Stimulated activated CD4-positive, alpha-beta T cell treated with anti-CD3 and anti-CD28 coated beads, TNF-alpha, amount 100 ng/mL, for 1 hour (primary cell): ENCODE measurements around the gene EPHB3.
"Not testable (repeated sequence)": the region's sequence is repeated elsewhere in the genome, so short reads cannot be mapped to it uniquely, and the experiment has no call there.

ENCODE experiments used
- DNase-seq, 3 donors: peaks; one replicate each; pipeline ENCODE4 v3.0.0-alpha.2; 2020; ENCODE audit warnings: low read depth in 3 of 3, low spot score in 1 of 3

EPHB3 gene

DNA sequence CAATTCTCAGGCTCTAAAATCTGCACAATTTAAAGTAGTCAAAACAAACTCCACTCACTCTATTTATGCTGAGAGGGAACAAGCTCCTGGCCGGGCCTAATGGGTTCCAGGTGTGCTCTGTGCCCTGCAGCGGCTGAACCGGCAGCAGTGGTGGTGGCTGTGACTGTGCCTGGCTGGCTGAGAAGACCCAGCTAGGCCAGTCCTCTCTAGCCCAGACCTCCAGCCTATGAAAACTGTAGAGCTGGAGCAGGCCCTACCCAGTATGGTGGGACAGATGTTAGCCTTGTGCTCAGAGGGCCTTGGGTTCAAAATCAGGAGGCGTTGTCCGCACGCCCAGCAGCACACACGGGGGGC lies 37.0 kb downstream of the EPHB3 start:
- DNase-seq: no peak

DNA sequence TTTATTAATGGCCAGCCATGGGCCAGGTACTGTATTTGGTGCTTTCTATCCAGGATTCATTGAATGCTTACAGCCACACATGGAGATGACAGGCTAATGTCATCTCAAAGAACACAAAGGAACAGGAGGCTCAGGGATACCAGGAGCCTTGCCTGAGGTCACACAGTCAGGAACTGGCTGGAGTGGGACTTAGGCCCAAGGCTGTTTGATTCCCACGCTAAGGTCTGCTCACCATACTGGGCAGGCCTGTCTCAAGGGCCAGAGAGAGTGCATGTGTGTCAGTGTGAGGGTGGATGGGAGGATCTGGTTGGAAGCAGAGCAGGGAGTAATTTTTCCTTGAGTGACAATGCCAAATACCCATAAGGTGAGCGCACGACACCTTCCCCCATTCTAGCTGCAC lies 37.6 kb downstream of the EPHB3 start:
- no peak for DNase-seq

DNA sequence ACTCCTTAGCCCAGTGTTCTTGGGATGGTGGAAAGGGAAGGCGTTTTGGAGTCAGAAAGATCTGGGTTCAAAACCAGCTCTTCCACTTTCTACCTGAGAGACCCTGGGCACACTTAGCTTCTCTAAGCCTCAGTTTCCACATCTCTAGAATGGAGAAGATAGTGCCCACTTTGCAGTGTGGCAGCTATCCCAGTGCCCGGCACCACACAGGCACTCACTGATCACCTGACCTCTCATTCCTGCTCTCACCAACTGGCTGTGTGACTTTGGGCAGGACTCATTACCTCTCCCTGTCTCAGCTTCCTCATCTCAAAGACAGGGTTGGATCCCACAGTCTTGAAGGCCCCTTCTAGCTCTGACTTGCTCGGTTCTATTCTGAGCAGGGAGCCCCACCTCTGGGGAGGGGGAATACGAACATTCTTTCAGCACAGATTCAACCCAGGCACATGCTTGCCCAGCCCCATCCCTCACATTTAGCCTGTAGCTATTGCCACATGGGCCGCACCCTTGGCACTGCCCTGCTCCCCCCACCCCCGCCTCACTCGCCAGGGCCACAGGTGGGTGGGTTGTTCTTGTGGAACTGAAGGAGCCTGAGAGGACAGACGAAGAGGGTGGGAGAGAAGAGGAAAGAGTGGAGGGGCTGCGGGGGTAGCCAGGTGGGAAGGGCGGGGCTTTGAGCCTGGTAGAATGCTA lies 39.2 kb downstream of the EPHB3 start:
- DNase-seq: no peak

DNA sequence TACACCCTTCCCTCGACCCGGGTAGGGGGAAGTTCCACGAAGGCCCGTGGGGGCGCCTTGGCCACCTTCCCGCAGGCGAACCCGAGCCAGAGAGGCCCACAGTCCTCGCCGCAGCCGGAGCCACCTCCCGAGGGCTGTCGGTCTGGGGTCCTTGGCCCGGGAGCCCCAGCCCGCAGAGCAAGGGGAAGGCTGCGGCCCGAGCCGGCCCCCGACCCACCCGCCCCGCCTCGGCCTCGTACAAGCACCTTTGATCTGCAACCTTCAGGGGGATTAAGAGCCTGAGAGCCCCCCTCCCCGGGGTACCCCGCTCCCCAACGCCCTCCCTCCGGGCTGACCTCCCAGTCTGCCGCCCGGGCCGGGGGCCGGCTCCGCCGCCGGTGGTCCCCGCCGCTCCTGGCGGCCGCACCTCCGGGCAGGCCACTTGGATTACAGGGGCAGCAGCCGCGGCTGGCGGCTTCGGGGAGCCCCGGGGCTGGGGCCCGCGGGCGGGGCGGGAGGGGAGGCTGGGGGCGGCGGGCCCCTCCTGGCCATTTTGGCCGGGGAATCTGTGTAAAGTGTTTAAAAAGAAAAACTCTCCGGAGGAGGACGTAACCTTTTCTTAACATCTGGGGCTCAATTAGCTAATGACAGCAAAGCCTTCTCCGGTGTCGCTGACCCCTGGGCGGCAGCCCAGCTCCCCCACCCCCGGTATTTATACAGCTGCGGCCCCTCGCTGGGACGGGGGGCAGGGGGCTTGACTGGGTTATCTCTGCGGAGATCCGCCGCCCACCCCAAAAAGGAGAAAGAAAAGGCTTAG lies 40.2 kb downstream of the EPHB3 start:
- DNase-seq: no peak

- no peak for DNase-seq
These were observed 41.0 kb downstream of the EPHB3 start for GRCh38 chr3:184602372-184603150.

DNA sequence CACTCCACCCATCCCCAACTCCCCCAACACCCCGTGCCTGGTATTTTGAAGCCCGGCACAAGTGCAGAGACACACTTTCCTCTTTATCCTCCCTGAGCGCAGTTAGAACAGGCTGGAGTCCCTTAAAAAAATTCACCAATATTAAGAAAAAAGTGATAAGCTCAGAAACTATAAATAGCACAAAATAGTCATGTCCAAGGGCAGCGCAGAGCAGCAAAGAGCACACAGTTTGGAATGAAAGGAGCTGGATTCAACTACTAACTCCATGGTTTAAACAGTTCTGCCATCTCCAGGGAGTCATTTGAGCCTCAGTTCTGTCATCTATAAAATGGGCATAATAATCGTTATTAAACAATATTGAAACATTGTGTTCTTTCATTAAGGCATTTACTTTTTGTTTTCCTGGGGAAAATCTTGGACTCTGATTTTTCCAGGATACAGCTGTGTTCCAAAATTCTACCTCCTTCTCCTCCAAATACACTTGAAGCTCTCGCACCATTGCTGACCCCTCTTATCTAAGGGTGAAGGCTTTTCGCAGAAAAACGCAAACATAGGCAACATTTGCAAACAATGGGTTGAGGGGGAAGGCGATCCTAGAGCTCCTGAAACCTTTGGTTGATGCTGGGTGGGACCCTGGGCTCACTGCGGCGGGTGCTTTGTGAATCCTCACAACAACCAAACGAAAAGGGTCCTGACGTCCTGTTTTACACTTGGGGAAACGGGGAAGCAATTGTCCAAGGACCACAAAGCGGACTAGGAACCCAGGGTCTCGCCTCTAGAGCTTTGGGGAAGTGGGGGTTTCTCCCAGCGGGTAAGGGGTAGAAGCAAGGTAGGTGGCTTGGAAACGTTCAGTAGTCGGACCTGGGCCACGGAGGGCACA lies 41.8 kb downstream of the EPHB3 start:
- DNase-seq: no peak

- DNase-seq: no peak
These were observed 42.5 kb downstream of the EPHB3 start for GRCh38 chr3:184604039-184604601.

DNA sequence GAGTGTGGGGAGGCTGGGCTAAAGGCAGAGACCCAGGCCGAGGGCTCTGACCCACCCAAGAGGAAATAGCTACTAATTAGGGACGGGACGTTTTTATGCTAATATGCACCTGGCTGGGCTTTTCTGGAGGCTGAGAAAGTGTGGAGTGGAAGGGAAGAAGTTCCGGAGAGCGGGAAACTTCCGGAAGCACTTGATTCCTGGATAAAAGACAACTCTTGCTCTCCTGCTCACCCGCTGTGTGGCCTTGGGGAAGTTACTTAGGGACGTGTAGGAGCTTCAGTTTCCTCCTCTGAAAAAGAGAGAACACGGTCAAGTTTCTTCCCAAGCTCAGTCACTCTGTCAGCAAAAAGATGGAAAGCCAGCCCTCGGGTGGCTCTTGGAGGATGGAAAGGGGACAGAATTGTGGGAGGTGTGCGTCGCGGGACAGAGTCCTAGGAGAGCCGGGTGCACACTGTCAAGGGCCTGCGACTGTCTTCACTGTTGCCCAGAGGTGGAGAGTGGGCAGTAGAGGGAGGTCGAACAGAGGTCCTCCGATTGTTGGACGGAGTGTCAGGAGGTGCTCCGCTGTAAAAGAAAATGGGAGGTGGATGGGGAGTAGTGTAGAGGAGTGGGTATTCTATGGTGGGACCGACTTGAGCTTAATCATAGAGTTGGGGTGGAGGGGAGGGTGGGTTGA lies 43.2 kb downstream of the EPHB3 start:
- DNase-seq: no peak

DNA sequence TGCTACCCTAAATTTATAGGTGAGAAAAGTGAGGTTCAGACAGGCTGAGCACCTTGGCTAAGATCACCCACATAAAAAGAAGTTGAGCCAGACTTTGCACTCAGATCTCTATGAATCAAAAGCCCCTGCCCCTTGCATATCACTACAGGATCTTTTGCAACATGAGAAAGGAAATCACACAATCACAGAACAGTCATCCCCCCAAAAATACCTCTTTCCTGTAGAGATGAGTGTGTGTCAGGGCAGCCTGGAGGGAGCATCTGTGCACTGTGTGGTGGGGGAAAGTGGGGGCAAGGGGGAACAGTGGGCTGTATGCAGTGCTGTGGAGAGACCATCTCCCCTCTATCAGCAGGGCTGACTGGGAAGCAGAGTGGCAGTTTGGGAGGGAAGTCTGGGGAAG lies 46.6 kb downstream of the EPHB3 start:
- no peak for DNase-seq

- no peak for DNase-seq
These were observed 48.1 kb downstream of the EPHB3 start for GRCh38 chr3:184609476-184610244.

- no peak for DNase-seq
These were observed 48.8 kb downstream of the EPHB3 start for GRCh38 chr3:184610245-184610871.

GRCh38 chr3:184611607-184612281 lies 50.2 kb downstream of the EPHB3 start:
- DNase-seq: no peak

GRCh38 chr3:184615396-184615795 lies 53.8 kb downstream of the EPHB3 start:
- no peak for DNase-seq

DNA sequence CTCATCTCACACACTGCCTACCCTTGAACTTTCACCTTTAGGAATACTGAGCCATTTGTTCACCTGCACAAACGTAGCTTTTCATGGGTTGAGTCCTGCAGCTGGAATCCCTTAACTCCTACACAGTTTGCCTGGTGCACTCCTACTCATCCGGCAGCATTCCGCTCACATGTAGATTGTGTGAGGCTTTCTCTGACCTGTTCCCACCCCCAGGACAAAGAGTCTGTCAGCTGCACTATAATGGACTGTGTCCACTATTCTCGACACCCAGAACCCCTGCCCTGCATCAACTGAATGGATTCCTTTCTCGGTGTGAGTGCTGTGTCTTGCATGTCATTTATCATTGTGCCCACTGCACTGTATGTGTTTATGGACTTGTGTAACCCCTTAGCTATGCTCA lies 54.9 kb downstream of the EPHB3 start:
- no peak for DNase-seq

- DNase-seq: not testable (repeated sequence)
These were observed 55.7 kb downstream of the EPHB3 start for GRCh38 chr3:184617306-184617705.

- no peak for DNase-seq
These were observed 57.2 kb downstream of the EPHB3 start for GRCh38 chr3:184618811-184619210.

DNA sequence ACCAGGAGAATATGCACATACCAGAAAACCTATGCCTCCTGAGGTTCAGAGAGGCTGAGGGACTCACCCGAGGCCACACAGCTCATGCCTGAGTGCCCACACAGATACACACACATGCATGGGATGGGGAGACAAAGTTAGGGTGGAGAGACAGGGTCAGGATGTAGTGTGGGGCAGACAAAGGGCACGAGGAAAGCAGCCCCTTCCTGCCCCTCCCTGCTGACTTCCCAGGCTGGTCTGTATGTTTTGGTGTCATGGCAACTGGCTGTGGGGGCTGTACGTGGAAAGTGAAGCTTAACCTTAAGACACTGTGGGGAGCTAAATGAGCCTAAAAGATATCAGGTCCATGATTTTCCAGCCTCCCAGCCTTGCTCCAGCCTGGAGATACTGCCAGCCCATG lies 57.8 kb downstream of the EPHB3 start:
- DNase-seq: no peak

DNA sequence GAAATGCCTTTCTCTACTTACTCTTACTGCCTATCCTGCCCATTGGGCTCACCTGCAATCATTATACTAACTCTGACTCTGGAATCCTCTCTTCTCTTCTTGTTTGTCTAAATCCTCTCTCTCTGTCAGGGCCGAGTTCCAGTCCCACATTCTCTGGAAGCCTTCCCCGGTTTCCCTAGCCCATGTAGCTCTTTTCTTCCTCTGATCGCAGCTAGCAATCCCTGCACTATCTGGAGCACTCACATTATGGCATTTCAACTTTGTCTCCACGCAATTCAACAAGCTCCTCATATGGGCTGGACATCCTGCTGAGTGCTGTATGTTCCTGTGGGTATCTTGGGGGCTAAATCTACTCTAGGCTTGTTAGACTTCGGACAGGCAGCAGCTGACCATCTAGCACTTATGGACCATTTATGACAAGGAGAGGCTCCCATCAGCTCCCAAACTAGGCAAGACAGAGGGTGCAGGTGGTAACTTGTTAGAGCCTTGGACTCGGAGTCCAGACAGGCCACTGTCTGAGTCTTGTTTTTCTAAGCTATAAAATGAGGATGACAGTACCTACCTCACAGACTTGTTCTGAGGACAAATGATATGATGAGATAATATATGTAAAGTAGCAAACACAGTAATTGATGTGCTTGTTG lies 58.3 kb downstream of the EPHB3 start:
- no peak for DNase-seq
